Keratinocyte (primary cell): Measurements from ENCODE around the gene NSG1. TPM values are rescaled to one million over a fixed set of nuclear protein-coding genes. Genes with fewer than 3 reads are reported as not detected.

Experiments used
- DNase-seq: peaks from one replicate; pipeline ENCODE4 v3.0.0-alpha.2; 2011; ENCODE audit warnings: low read depth, missing footprints, low spot score
- FAIRE-seq: peaks from 2 replicates; lab custom pipeline; 2011; peaks lifted over from hg19 to GRCh38; lab: Jason Lieb, UNC
- H2AFZ ChIP-seq: 2 replicates; pipeline ENCODE4 v1.6.0; 2012; ENCODE audit warnings: low read length, control low read depth, inconsistent platforms; ENCODE audit not compliant: control insufficient read depth
- H3K27ac ChIP-seq: 2 replicates; pipeline ENCODE4 v1.5.1; 2011; ENCODE audit warnings: low read length; ENCODE audit not compliant: control insufficient read depth, insufficient read depth
- H3K27me3 ChIP-seq: 3 replicates; pipeline ENCODE4 v1.6.0; 2011; ENCODE audit warnings: low read length; ENCODE audit not compliant: control insufficient read depth, insufficient read depth; ENCODE audit errors: extremely low read depth
- H3K36me3 ChIP-seq, 2 experiments: 2 replicates in 1 of 2; 3 replicates in 1 of 2; pipeline ENCODE4 v1.5.1; 2011; ENCODE audit warnings: low read length in 2 of 2, mild to moderate bottlenecking in 1 of 2; ENCODE audit not compliant: control insufficient read depth in 2 of 2, insufficient read depth in 2 of 2; ENCODE audit errors: extremely low read depth in 1 of 2
- H3K4me1 ChIP-seq: 3 replicates; pipeline ENCODE4 v1.5.1; 2011; ENCODE audit warnings: low read length; ENCODE audit not compliant: control insufficient read depth, insufficient read depth; ENCODE audit errors: extremely low read depth
- H3K4me2 ChIP-seq: 3 replicates; pipeline ENCODE4 v1.6.0; 2011; ENCODE audit warnings: low read depth, low read length; ENCODE audit not compliant: control insufficient read depth, insufficient read depth; ENCODE audit errors: extremely low read depth
- H3K4me3 ChIP-seq, 3 experiments: fragments of 200-600 bp in 1 of 3; sonication (generic) in 1 of 3; 2 replicates in 2 of 3; 3 replicates in 1 of 3; pipeline ENCODE4 v1.5.1; 2011 to 2016; ENCODE audit warnings: low read length in 3 of 3, mild to moderate bottlenecking in 3 of 3, control low read depth in 2 of 3, inconsistent platforms in 1 of 3, low read depth in 1 of 3, mixed read lengths in 1 of 3, mixed run types in 1 of 3, moderate library complexity in 1 of 3; ENCODE audit not compliant: control insufficient read depth in 2 of 3, insufficient read depth in 2 of 3; ENCODE audit errors: extremely low read depth in 1 of 3
- H3K79me2 ChIP-seq: 2 replicates; pipeline ENCODE4 v1.6.0; 2012; ENCODE audit warnings: low read length; ENCODE audit not compliant: control insufficient read depth, insufficient read depth
- H3K9ac ChIP-seq: 3 replicates; pipeline ENCODE4 v1.6.0; 2011; ENCODE audit warnings: low read length; ENCODE audit not compliant: control insufficient read depth, insufficient read depth; ENCODE audit errors: extremely low read depth
- H3K9me1 ChIP-seq: 3 replicates; pipeline ENCODE4 v1.6.0; 2011; ENCODE audit warnings: low read length; ENCODE audit not compliant: control insufficient read depth, insufficient read depth; ENCODE audit errors: extremely low read depth
- H3K9me3 ChIP-seq: 2 replicates; pipeline ENCODE4 v1.5.1; 2012; ENCODE audit warnings: low read depth, low read length; ENCODE audit not compliant: control insufficient read depth
- H4K20me1 ChIP-seq: 3 replicates; pipeline ENCODE4 v1.6.0; 2011; ENCODE audit warnings: low read length; ENCODE audit not compliant: control insufficient read depth, insufficient read depth; ENCODE audit errors: extremely low read depth
- CTCF ChIP-seq, 3 experiments: IDR thresholded peaks in 1 of 3; conservative IDR thresholded peaks in 1 of 3; optimal IDR thresholded peaks in 1 of 3; 2 replicates in 2 of 3; 3 replicates in 1 of 3; pipeline versions ENCODE3 to v1.5.1; 2011; ENCODE audit warnings: low read length in 3 of 3, mild to moderate bottlenecking in 3 of 3, moderate library complexity in 2 of 3, control low read depth in 1 of 3, inconsistent platforms in 1 of 3; ENCODE audit not compliant: insufficient read depth in 2 of 3; ENCODE audit errors: extremely low read depth in 1 of 3
- EZH2 ChIP-seq: IDR thresholded peaks from one replicate; pipeline ENCODE4 v1.6.1; 2012; ENCODE audit warnings: inconsistent platforms, mild to moderate bottlenecking, low read length, moderate library complexity
- dilution Hi-C: fragments of 300-500 bp; cut with MboI; formaldehyde crosslinking; loops from one replicate; pipeline ENCODE4 v1.7.0; 2020; ENCODE audit warnings: low sequenced_read_pairs; ENCODE audit not compliant: extremely low pct_ligation_motif_present
- polyA plus RNA-seq, 5 experiments: library from polyadenylated mRNA; depleted of rRNA in 3 of 5; stranded (reverse) in 3 of 5; stranded (forward) in 1 of 5; unstranded in 1 of 5; fragments of >200 nt; gene quantifications; 1 replicate in 1 of 5; 2 replicates in 3 of 5; 3 replicates in 1 of 5; pipeline versions ENCODE4 v1.2.1 to v1.2.3, GENCODE V29; 2011 to 2012; ENCODE audit warnings: missing spikeins in 2 of 5, low read depth in 1 of 5, low replicate concordance in 1 of 5

Gene NSG1
- polyA plus RNA-seq, 1 donor (not counting 4 experiments of a cell fraction or from before 2014, with no cell fraction given) = 49.3 TPM

DNA sequence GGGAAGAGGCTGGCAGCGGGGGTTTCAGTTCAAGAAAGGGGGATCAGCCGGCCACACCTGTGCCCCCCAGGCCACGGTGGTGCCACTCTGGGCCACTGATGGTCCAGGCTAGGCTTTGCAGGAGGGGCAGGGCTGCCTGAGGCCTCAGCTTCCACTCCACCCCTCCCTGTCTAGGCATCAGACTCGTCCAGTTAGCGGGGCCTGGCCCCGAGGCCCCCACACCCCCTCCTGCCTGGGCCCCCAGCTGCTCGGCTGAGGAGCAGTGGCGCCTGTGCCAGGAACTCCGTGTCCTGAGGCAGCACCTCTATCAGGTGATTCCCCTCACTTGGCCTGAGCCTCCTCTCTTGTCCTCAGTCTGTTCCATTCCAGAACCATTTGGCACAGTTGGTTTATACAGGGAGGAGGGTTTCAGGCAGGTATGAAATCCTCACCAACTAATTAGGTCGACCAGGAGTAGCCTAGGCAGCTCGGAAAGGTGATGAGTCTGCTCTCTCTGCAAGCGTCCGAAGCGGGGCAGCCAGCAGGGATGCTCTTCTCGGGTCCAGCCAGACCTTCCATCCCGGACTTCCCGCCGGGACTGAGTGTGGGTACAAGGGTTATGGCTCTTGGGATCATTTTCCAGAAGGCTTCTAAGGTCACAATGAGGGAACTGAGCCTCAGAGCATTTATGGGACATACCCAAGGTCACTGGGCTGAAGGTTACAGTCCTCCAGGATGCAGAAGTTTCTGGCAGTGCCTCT lies 2.1 kb downstream of the NSG1 start:
- H3K27ac ChIP-seq = no peak overlapping the region
- H3K79me2 ChIP-seq = no peaks in the 10 kb centered on the region
- dilution Hi-C loops = no loop called here
- H3K4me2 ChIP-seq = no peak overlapping the region
- peaks cover 0 to 8% of the 10 kb centered on the region in 2 experiments for H3K36me3 ChIP-seq
- no peak overlapping the region for H3K4me3 ChIP-seq
- H3K27me3 ChIP-seq = peaks cover 8% of the 10 kb centered on the region
- TF ChIP-seq EZH2 (no peak), CTCF (optimal IDR thresholded peaks at IDR 0.05 in 1 of 3, IDR thresholded peaks at IDR 0.05 in 1 of 3, conservative IDR thresholded peaks at IDR 0.05 in 1 of 3; ENCODE audit: extremely low read depth in 1 of 3, insufficient read depth in 2 of 3, low read length in 3 of 3) (no peak)
- no peaks in the 10 kb centered on the region for H3K9me1 ChIP-seq
- H2AFZ ChIP-seq = no peak overlapping the region
- peaks cover 33% of the 10 kb centered on the region for H3K4me1 ChIP-seq
- H3K9me3 ChIP-seq = no peaks in the 10 kb centered on the region
- H3K9ac ChIP-seq = no peak overlapping the region
- DNase-seq (no peak), FAIRE-seq (no peak)
- no peaks in the 10 kb centered on the region for H4K20me1 ChIP-seq

DNA sequence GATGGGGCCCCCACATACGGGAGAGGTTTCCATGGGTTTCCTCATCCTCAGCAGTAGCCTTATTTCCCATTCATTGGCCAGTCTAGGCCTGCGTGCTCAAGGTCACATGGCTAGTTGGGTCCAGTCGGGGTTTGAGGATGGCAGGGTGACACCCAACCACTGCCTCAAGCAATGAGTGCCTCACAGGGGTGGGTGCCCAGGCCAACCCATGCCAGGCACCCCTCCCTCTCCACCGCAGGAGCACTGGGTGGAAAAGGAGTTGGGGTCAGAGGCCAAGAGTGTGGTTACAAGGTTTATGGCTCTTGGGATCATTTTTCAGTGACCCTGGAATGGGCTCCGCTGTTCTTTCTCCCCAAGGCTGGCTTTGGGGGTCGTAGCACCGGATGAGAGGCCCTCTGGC lies 3.1 kb downstream of the NSG1 start:
- no peak overlapping the region for H3K9ac ChIP-seq
- no peak overlapping the region for H3K27ac ChIP-seq
- peaks cover 43% of the 10 kb centered on the region for H3K4me1 ChIP-seq
- no peak overlapping the region for H3K4me3 ChIP-seq
- H3K79me2 ChIP-seq = no peaks in the 10 kb centered on the region
- peaks cover 3% of the 10 kb centered on the region for H4K20me1 ChIP-seq
- no peaks in the 10 kb centered on the region for H3K9me1 ChIP-seq
- no peaks in the 10 kb centered on the region for H3K9me3 ChIP-seq
- peaks cover 8% of the 10 kb centered on the region for H3K27me3 ChIP-seq
- no peak overlapping the region for H2AFZ ChIP-seq
- TF ChIP-seq CTCF (optimal IDR thresholded peaks at IDR 0.05 in 1 of 3, IDR thresholded peaks at IDR 0.05 in 1 of 3, conservative IDR thresholded peaks at IDR 0.05 in 1 of 3; ENCODE audit: extremely low read depth in 1 of 3, insufficient read depth in 2 of 3, low read length in 3 of 3) (no peak), EZH2 (no peak)
- H3K4me2 ChIP-seq = no peak overlapping the region
- no peak for DNase-seq
- dilution Hi-C loops = no loop called here
- peaks cover 2 to 8% of the 10 kb centered on the region in 2 experiments for H3K36me3 ChIP-seq
- no peak for FAIRE-seq
